ENCODE data around the gene FYN. TPM values are rescaled to one million over a fixed set of nuclear protein-coding genes. Genes with fewer than 3 reads are reported as not detected.

The FYN gene
- total RNA-seq, 1 experiment from 2014 or later = 37.8 TPM

DNA sequence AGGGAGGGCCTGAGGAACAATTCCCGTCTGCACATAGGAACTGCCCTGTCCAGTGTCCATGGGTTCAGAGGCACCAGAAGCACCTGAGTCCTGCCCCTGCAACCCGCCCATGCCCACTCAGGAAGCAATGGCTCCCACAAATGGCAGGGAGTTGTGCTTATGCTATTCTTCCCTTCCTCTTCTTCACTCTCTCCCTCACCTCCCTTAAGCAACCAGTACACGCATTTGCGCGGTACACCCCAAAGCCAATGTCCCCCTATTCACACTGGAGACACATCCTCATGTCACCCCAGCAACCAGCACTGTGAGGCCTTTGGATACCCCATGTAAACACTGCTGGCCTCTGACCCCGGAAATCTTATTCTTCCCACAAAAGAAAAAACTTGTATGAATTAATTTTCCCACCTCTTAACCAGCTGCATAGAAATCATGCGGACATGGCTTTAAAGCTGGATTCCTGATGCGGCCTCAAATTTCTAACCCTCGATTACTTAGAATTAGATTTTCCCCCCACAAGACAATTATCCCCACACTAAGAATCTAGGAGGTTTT is 30.9 kb downstream of the FYN start:
- H3K27me3 Mint-ChIP-seq (ENCODE audit: insufficient read depth, unreplicated experiment) = no peaks in the 10 kb centered on the region
- H3K4me1 Mint-ChIP-seq (ENCODE audit: insufficient read depth, unreplicated experiment) = peaks cover 4% of the 10 kb centered on the region
- intact Hi-C loops (cut with micrococcal nuclease) = no loop called here
- no peaks in the 10 kb centered on the region for H3K36me3 Mint-ChIP-seq (ENCODE audit: insufficient read depth, unreplicated experiment)
- CTCF ChIA-PET = interaction anchor here (0.6 kb wide), 2 partner anchors 14 to 35 kb away, joined by 3 read pairs; no protein-coding TSS in a partner anchor
- no peaks in the 10 kb centered on the region for H3K9me3 Mint-ChIP-seq (ENCODE audit: unreplicated experiment)
- H3K4me3 Mint-ChIP-seq (ENCODE audit: unreplicated experiment) = no peak overlapping the region
- no TSS peak for BruUV-seq (replicated peaks)
- POLR2A ChIA-PET = no interaction called here
- TF ChIP-seq, protein P1, sequence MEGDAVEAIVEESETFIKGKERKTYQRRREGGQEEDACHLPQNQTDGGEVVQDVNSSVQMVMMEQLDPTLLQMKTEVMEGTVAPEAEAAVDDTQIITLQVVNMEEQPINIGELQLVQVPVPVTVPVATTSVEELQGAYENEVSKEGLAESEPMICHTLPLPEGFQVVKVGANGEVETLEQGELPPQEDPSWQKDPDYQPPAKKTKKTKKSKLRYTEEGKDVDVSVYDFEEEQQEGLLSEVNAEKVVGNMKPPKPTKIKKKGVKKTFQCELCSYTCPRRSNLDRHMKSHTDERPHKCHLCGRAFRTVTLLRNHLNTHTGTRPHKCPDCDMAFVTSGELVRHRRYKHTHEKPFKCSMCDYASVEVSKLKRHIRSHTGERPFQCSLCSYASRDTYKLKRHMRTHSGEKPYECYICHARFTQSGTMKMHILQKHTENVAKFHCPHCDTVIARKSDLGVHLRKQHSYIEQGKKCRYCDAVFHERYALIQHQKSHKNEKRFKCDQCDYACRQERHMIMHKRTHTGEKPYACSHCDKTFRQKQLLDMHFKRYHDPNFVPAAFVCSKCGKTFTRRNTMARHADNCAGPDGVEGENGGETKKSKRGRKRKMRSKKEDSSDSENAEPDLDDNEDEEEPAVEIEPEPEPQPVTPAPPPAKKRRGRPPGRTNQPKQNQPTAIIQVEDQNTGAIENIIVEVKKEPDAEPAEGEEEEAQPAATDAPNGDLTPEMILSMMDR (IDR thresholded peaks at IDR 0.05; ENCODE audit: unreplicated experiment) = no peak
- DNase-seq (ENCODE audit: unreplicated experiment) = no peak
- H3K27ac Mint-ChIP-seq (ENCODE audit: low read depth, unreplicated experiment) = no peak overlapping the region

DNA sequence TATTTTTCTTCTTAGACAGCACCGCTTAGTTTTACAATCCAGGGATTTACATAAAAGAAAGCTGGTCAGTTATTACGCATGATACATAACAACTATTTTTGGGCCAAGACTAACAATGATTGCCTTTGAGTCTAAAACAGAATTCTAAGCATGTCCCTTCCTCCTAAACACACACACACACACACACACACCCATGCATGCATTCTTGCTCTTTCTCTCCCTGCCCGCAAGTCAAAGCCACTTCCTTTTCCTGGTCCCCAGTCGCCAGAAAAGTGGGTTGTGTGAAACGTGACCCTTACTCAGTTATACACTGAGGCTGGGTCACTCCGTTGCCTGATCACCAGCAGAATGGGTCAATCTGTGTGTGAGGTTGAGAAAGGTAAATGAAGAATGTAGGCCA is 31.4 kb downstream of the FYN start:
- BruUV-seq (replicated peaks) = no TSS peak
- POLR2A ChIA-PET = no interaction called here
- H3K4me3 Mint-ChIP-seq (ENCODE audit: unreplicated experiment) = no peak overlapping the region
- H3K4me1 Mint-ChIP-seq (ENCODE audit: insufficient read depth, unreplicated experiment) = no peaks in the 10 kb centered on the region
- H3K27ac Mint-ChIP-seq (ENCODE audit: low read depth, unreplicated experiment) = no peak overlapping the region
- intact Hi-C loops (cut with micrococcal nuclease) = no loop called here
- H3K9me3 Mint-ChIP-seq (ENCODE audit: unreplicated experiment) = no peaks in the 10 kb centered on the region
- TF ChIP-seq, protein P1 (IDR thresholded peaks at IDR 0.05; ENCODE audit: unreplicated experiment) = no peak
- no peaks in the 10 kb centered on the region for H3K27me3 Mint-ChIP-seq (ENCODE audit: insufficient read depth, unreplicated experiment)
- H3K36me3 Mint-ChIP-seq (ENCODE audit: insufficient read depth, unreplicated experiment) = no peaks in the 10 kb centered on the region
- DNase-seq (ENCODE audit: unreplicated experiment) = no peak
- CTCF ChIA-PET = interaction anchor here (0.6 kb wide), 1 partner anchor 36 kb away, joined by 3 read pairs; no protein-coding TSS in a partner anchor

DNA sequence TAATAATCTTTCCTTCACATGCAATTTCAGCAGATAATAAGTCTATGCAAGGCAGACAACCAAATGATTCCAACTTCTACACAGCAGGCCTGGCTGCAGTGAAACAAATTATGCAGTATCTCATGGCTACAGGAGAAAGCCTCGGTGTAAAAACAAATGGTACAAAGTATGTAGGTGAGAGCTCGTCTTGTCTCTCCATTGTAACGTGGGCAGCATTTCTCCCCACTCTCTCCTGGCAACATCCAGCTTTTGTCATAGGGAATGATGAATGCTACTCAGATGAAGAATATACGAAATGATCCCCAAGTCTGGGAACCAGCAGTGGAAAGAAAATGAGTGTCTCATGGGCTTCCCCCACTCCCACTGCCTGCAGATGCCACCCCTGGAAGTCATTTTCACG is 32.4 kb downstream of the FYN start:
- BruUV-seq (replicated peaks) = no TSS peak
- H3K4me3 Mint-ChIP-seq (ENCODE audit: unreplicated experiment) = no peak overlapping the region
- TF ChIP-seq, protein P1 (IDR thresholded peaks at IDR 0.05; ENCODE audit: unreplicated experiment) = no peak
- H3K9me3 Mint-ChIP-seq (ENCODE audit: unreplicated experiment) = no peaks in the 10 kb centered on the region
- intact Hi-C loops (cut with micrococcal nuclease) = no loop called here
- DNase-seq (ENCODE audit: unreplicated experiment) = no peak
- ChIA-PET POLR2A (interaction anchor here (1.3 kb wide), 1 partner anchor 10 kb away, joined by 3 read pairs; no protein-coding TSS in a partner anchor), CTCF (interaction anchor here (0.6 to 1.7 kb wide), 5 partner anchors 13 to 204 kb away, joined by 3 to 4 read pairs (median 3); no protein-coding TSS in a partner anchor)
- no peaks in the 10 kb centered on the region for H3K27me3 Mint-ChIP-seq (ENCODE audit: insufficient read depth, unreplicated experiment)
- H3K4me1 Mint-ChIP-seq (ENCODE audit: insufficient read depth, unreplicated experiment) = no peaks in the 10 kb centered on the region
- no peaks in the 10 kb centered on the region for H3K36me3 Mint-ChIP-seq (ENCODE audit: insufficient read depth, unreplicated experiment)
- H3K27ac Mint-ChIP-seq (ENCODE audit: low read depth, unreplicated experiment) = no peak overlapping the region

DNA sequence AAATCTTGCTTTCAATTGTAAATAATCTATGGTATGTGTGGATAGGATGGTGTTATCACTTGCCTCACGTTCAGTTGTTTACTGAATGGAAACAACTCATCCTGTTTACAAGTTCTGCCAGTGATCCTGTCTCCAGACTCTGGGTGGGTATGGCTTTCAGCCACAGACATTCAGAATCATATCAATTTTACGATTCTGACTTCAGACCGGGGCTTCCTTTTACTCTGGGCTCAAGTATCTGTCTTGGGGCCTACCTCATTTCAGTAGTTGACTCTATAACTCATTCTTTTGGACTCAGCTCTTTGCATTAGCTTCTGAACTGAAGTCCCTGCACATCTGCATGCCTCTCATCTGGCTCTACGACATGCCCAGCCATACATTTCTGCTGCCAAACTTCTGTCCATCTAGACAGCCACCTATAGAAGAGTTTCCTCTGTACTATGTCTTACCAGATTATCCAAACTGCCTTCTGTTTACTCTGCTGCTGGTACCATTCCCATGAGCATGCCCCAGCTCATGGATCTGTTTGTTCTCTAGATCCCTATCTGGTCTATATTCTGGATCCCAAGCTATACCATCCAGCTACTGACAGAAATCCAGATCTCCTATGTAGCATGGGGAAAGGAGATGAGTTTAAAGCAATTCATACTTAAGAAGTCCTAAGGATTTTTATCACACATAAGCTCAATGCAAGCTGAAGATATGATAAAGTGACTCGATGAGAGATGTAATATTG is 34.3 kb downstream of the FYN start:
- Mint-ChIP-seq H3K36me3 (ENCODE audit: insufficient read depth, unreplicated experiment) (no peaks in the 10 kb centered on the region), H3K27me3 (ENCODE audit: insufficient read depth, unreplicated experiment) (no peaks in the 10 kb centered on the region), H3K9me3 (ENCODE audit: unreplicated experiment) (no peaks in the 10 kb centered on the region), H3K4me1 (ENCODE audit: insufficient read depth, unreplicated experiment) (no peaks in the 10 kb centered on the region), H3K4me3 (ENCODE audit: unreplicated experiment) (no peak overlapping the region), H3K27ac (ENCODE audit: low read depth, unreplicated experiment) (no peak overlapping the region)
- ChIA-PET CTCF (interaction anchor here (0.6 kb wide), 1 partner anchor 201 kb away, joined by 4 read pairs; no protein-coding TSS in a partner anchor), POLR2A (interaction anchor here (0.6 kb wide), 1 partner anchor 11 kb away, joined by 4 read pairs; no protein-coding TSS in a partner anchor)
- intact Hi-C loops (cut with micrococcal nuclease) = no loop called here
- no TSS peak for BruUV-seq (replicated peaks)
- TF ChIP-seq, protein P1 (IDR thresholded peaks at IDR 0.05; ENCODE audit: unreplicated experiment) = no peak
- no peak for DNase-seq (ENCODE audit: unreplicated experiment)
